Medulla oblongata (tissue), 1 donor: ENCODE results near the gene TRIM54.
"Not testable (repeated sequence)": the region's sequence is repeated elsewhere in the genome, so short reads cannot be mapped to it uniquely, and the experiment has no call there.

Experiments used
- DNase-seq: peaks from one replicate; pipeline ENCODE4 v3.0.0-alpha.2; 2015; ENCODE audit errors: extremely low spot score

Gene TRIM54

DNA sequence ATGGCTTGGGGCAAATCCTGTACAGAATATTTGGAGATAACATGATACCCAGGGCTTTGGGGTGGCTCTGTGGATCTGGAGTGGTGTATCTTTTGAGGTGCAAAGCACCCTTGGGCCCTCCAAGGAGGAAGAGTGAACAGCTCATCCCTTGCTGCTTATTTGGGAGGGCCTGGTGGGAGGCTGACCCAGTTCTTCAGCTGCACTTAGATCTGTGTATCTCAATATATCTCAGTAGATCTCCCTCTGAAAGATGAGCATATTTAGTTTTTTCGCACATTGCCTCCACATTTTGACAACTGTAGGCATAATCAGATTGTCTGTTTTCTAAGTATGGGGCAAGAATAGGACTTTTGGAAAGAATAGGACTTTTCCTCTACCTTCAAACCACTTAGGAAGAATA lies 2.8 kb downstream of the TRIM54 start:
- no peak for DNase-seq

DNA sequence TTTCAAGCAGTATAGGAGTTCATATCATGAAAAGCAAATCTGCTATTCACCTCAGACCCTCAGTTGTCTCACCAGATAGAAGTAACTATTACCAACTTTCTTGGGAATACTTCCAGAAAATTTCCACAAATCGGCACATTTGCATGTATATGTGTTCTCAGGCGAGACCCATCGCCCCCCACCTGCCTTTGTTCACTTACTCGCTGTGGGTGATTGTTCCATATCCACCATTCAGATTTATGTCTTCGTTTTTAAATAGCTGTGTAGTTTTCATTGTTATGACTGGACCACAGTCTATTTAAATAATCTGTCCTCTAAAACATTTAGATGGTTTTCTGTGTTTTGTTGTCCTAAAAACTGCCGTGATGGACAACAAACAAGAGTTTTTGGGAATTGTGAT lies 3.3 kb downstream of the TRIM54 start:
- DNase-seq = no peak

- no peak for DNase-seq
Observed at GRCh38 chr2:27288610-27289009, 6.4 kb downstream of the TRIM54 start.

GRCh38 chr2:27290549-27290948 lies 8.3 kb downstream of the TRIM54 start:
- no peak for DNase-seq

GRCh38 chr2:27291865-27292264 lies 9.6 kb downstream of the TRIM54 start:
- no peak for DNase-seq

DNA sequence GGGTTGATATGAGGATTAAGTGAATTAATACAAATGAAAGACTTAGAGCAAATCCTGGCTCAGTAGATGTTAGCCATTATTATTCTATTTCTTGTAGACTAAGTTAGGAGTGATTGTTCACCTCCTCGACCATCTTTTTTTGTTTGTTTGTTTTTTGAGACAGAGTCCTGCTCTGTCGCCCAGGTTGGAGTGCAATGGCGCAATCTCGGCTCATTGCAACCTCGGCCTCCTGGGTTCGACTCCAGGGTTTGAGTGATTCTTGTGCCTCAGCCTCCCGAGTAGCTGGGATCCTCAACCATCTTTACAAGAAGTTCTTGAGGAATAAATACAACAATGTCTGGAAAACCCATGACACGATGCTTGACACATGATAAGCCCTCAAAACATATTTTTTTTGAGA lies 12.7 kb downstream of the TRIM54 start:
- no peak for DNase-seq

DNA sequence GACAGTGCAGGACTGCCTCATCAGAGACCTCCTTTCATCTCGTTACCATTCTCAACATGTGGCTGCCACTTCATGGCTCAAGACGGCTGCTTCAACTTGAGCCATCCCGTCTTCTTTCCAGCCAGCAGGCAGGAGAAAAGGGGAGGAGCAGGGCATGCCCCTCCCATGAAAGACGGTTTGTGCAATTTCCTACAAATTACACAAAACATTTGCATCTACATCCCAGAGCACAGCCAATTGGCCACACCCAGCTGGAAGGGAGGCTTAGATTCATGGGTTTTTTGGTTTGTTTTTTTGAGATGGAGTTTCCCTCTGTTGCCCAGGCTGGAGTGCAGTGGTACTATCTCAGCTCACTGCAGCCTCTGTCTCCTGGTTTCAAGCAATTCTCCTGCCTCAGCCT lies 14.3 kb downstream of the TRIM54 start:
- no peak for DNase-seq

GRCh38 chr2:27297195-27297594 lies 15.0 kb downstream of the TRIM54 start:
- DNase-seq = no peak

DNA sequence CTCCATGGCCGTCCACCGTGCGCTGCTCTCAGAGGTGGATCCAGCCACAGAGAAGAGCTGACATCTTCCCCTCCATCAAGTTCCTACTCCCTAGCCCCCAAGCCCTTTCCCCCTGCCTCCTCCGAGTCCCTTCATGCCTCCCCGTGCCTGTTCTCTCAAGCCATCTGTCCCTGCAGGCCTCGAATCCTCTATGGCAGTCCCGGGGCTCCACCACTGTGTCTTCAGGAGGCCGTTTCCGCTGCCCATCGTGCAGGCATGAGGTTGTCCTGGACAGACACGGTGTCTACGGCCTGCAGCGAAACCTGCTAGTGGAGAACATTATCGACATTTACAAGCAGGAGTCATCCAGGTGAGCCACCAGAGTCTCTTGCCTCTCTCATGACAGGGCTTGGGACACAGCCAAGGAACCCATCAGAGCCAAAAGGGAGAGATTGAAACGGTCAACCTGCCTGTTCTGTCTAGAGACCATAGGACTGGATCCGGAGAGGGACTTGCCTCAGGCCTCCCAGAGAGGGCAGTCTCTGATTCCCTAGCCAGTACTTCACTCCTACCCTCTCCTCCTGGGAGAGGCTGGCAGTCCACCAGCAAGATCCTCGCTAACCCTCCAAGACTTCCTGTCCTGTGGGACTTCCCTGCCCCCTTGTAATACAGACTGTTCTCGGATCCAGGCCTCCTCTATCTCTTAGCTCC lies 16.3 kb downstream of the TRIM54 start:
- DNase-seq = no peak

DNA sequence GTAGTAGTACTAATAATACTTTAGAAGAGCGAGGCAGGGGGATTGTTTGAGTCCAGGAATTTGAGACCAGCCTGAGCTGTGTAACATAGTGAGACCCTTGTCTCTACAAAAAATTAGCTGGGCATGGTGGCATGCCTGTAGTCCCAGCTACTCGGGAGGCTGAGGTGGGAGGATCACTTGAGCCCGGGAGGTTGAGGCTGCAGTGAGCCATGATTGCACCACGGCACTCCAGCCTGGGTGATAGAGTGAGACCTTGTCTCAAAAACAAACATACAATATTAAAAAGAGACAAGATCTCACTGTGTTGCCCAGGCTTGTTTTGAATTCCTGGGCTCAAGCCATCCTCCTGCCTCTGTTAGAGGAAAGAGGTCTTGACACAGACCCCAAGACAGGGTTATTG lies 18.4 kb downstream of the TRIM54 start:
- not testable (repeated sequence) for DNase-seq

- peak; percentile 60 for DNase-seq
Observed at GRCh38 chr2:27303093-27304025, 21.1 kb downstream of the TRIM54 start.

GRCh38 chr2:27304488-27305240 lies 22.4 kb downstream of the TRIM54 start:
- no peak for DNase-seq

GRCh38 chr2:27305516-27305915 lies 23.3 kb downstream of the TRIM54 start:
- DNase-seq = no peak

DNA sequence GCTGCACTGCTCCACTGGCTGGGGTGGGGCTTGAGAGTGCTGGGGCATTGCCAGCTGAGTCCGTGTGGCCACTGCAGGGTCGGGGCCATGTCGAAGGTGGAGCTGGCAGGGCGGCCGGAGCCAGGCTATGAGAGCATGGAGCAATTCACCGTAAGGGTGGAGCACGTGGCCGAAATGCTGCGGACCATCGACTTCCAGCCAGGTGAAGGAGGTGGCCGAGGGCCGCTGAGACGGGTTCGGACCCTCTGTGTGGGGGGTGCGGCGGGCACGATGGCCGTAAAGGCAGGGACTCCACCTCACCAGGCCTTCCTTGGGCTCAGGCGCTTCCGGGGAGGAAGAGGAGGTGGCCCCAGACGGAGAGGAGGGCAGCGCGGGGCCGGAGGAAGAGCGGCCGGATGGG lies 23.9 kb downstream of the TRIM54 start:
- no peak for DNase-seq

GRCh38 chr2:27306573-27307286 lies 24.5 kb downstream of the TRIM54 start:
- DNase-seq = no peak

- DNase-seq = no peak
Observed at GRCh38 chr2:27307287-27307544, 25.0 kb downstream of the TRIM54 start.

DNA sequence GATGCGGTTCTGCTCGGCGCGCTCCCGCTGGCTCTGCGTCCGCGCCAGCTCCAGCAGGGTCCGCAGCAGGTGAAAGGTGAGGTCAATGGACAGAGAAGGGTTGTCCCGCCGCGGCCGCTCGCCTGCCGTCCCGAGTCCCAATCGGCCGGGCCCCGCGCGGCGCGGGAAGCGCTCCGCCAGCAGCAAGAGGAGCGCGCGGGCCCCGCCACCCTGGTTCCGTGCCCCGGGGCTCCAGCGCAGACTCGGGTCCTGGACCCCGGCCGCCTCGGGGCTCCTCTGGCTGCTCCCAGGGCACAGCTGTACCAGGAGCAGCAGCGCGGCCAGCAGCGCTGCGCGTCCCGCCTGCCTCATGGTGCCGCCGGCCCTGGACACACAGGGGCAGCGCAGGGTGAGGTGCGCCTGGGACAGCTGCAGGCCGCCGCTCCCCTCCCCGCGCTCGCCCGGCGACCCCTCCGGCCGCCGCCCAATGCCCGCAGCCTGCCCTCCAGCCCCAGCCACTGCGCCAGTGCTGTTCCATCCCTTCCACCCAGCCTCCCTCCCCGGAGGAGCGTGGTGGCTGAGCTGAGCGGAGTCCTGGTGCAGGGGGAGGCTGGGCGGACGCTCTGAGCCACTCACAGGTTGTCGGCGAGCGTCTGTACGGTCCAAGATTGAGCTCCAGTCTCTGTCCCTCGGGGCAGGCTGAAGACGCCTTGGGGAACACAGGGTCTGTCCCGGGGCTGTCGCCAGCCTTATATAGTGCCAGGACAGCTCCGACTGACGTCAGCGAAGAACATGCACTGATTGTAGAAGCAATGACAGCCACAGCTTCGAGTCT lies 25.5 kb downstream of the TRIM54 start:
- no peak for DNase-seq

DNA sequence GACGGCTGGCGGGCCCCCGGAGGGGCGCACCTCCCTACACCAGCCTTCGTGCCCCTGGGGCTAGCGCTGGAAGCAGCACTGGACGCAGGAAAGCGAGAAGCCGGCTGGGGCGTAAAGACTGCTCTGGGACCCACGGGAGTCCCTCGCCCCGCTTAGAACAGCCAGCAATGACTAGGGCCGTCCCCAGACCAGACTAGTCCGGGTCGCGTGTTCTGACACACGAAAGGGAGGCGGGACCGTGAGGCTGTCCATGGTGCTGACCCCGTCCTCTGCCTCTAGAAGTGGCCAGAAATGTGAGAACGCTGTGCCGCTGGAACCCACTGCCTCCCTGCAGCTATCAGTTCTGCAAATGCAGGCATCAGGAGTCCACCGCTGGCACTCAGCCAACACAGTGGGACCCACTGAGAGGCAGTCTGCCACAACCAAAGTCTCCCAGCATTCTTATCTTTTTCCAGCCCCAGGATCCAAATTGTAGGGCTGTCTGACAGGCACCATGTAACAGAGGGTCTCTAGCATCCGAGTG lies 26.2 kb downstream of the TRIM54 start, which contains the start of gene UCN:
UCN (minus strand) TSS at position 87 of the 523 bp plus-strand sequence. CDS start 550 bp downstream, outside the sequence.
- DNase-seq = no peak

- no peak for DNase-seq
Observed at GRCh38 chr2:27309651-27310050, 27.4 kb downstream of the TRIM54 start.

DNA sequence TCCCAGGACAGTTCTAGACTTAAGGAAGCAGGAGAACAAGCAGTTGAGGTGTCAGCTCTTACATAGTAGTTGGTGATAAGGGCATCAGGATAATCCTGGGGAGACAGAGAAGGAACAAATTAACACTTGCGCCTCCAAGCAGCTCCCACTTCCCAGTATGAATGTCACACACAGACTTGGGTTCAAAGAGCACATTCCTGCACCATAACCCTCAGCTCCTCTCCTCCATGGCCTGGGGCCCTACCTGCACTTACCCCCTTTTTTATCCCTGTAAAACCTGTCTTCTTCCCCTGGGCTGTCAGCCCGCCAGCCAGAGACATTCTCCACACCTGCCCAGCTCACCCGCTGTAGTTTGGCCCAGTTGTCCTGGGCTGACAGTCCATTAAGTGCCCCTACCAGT lies 29.9 kb downstream of the TRIM54 start:
- DNase-seq = no peak
